GM12878 (cell line): ENCODE results near the gene PCARE. TPM values are rescaled to one million over a fixed set of nuclear protein-coding genes. Genes with fewer than 3 reads are reported as not detected.

Experiments used
- ATAC-seq: fragments of 200-7000 bp; cut with Tn5 transposase; 3 replicates; pipeline ENCODE4 v1.9.1; 2020; ENCODE audit warnings: mild to moderate bottlenecking, moderate library complexity
- BruUV-seq: library from RNA; stranded (reverse); fragments of 400-500 nt; replicated peaks from 2 replicates; lab custom pipeline; 2021; lab: Mats Ljungman, UMichigan
- CTCF ChIA-PET: fragments of 300-600 bp; sonication (Branson Sonifier 250); formaldehyde crosslinking; extraction: SDS; loops from one replicate; lab custom pipeline; 2021; ENCODE audit warnings: inconsistent platforms; lab: Yijun Ruan, JAX
- POLR2A ChIA-PET: fragments of 350-600 bp; formaldehyde crosslinking; extraction: SDS; loops from one replicate; lab custom pipeline; 2021; ENCODE audit warnings: inconsistent platforms; lab: Charles Lee
- RAD21 ChIA-PET: fragments of 300-600 bp; sonication (Branson Sonifier 250); formaldehyde crosslinking; loops from one replicate; lab custom pipeline; 2023; ENCODE audit warnings: antibody characterized with exemption; ENCODE audit not compliant: unreplicated experiment; lab: Charles Lee
- SMC1A ChIA-PET: fragments of 300-600 bp; sonication (Branson Sonifier 250); formaldehyde crosslinking; loops from one replicate; lab custom pipeline; 2023; ENCODE audit not compliant: unreplicated experiment, uncharacterized antibody; lab: Charles Lee
- DNase-seq: peaks from one replicate; pipeline ENCODE4 v3.0.0-alpha.2; 2011; ENCODE audit warnings: low read depth, low spot score
- FAIRE-seq: peaks from 3 replicates; lab custom pipeline; 2011; peaks lifted over from hg19 to GRCh38; lab: Jason Lieb, UNC
- H2AFZ ChIP-seq: 2 replicates; pipeline ENCODE4 v1.6.0; 2011; ENCODE audit warnings: low read depth, low read length, control low read depth; ENCODE audit not compliant: control insufficient read depth
- H3K27ac ChIP-seq: 2 replicates; pipeline ENCODE4 v1.5.1; 2011; ENCODE audit warnings: control low read depth; ENCODE audit not compliant: control insufficient read depth, insufficient read depth
- H3K27me3 ChIP-seq, 2 experiments: replicated peaks in 1 of 2; 2 replicates each; pipeline versions ENCODE4 v1.6.0 to v1.6.1; 2011; ENCODE audit warnings: low read length in 1 of 2; ENCODE audit not compliant: control insufficient read depth in 2 of 2, insufficient read depth in 2 of 2
- H3K36me3 ChIP-seq, 2 experiments: 2 replicates each; pipeline ENCODE4 v1.5.1; 2011; ENCODE audit warnings: low read length in 1 of 2; ENCODE audit not compliant: control insufficient read depth in 2 of 2, insufficient read depth in 2 of 2
- H3K4me1 ChIP-seq: 2 replicates; pipeline ENCODE4 v1.6.1; 2011; ENCODE audit warnings: mild to moderate bottlenecking, low read length, moderate library complexity, mixed read lengths; ENCODE audit not compliant: control insufficient read depth, insufficient read depth
- H3K4me2 ChIP-seq: 2 replicates; pipeline ENCODE4 v1.6.0; 2011; ENCODE audit warnings: control low read depth; ENCODE audit not compliant: control insufficient read depth, insufficient read depth
- H3K4me3 ChIP-seq: fragments of 200-600 bp; sonication (generic); 2 replicates; pipeline ENCODE4 v1.5.1; 2016
- H3K79me2 ChIP-seq: 2 replicates; pipeline ENCODE4 v1.6.0; 2011; ENCODE audit warnings: low read length; ENCODE audit not compliant: control insufficient read depth, insufficient read depth
- H3K9ac ChIP-seq: 2 replicates; pipeline ENCODE4 v1.8.0; 2011; ENCODE audit warnings: low read length, control low read depth, mixed read lengths; ENCODE audit not compliant: control insufficient read depth, insufficient read depth
- H3K9me3 ChIP-seq: replicated peaks from 3 replicates; pipeline ENCODE4 v1.5.1; 2011; ENCODE audit warnings: mild to moderate bottlenecking, low read length; ENCODE audit not compliant: control insufficient read depth, insufficient read depth
- H4K20me1 ChIP-seq: 2 replicates; pipeline ENCODE4 v1.6.0; 2011; ENCODE audit not compliant: control insufficient read depth, insufficient read depth
- ATF3 ChIP-seq: IDR thresholded peaks from 2 replicates; pipeline ENCODE4 v1.6.1; 2011; ENCODE audit warnings: low read depth, mild to moderate bottlenecking, low read length, moderate library complexity, borderline replicate concordance; ENCODE audit errors: extremely low read depth
- HCFC1 ChIP-seq: fragments of 150-350 bp; IDR thresholded peaks from 2 replicates; pipeline ENCODE4 v1.6.1; 2014; ENCODE audit warnings: low read length
- IRF3 ChIP-seq: fragments of 450-650 bp; IDR thresholded peaks from 2 replicates; pipeline ENCODE4 v1.6.1; 2014; ENCODE audit warnings: mild to moderate bottlenecking
- KDM1A ChIP-seq: fragments of 200-600 bp; sonication (generic); IDR thresholded peaks from 2 replicates; pipeline ENCODE4 v1.6.1; 2016; ENCODE audit warnings: borderline replicate concordance
- KLF5 ChIP-seq: fragments of 450-650 bp; IDR thresholded peaks from 2 replicates; pipeline ENCODE4 v1.6.1; 2014; ENCODE audit warnings: mild to moderate bottlenecking; ENCODE audit not compliant: partially characterized antibody
- MXI1 ChIP-seq: fragments of 150-350 bp; IDR thresholded peaks from 2 replicates; pipeline ENCODE4 v1.6.1; 2011; ENCODE audit warnings: low read depth, mild to moderate bottlenecking, inconsistent platforms, low read length, improper control_type of control experiment
- PKNOX1 ChIP-seq: fragments of 450-650 bp; IDR thresholded peaks from 2 replicates; pipeline ENCODE4 v1.6.1; 2016; ENCODE audit warnings: mild to moderate bottlenecking
- WGBS: methylation state at CpG from one replicate; pipeline ENCODE4 v1.1.6; 2016; ENCODE audit warnings: low lambda C conversion rate; ENCODE audit not compliant: insufficient replicate concordance, insufficient coverage; ENCODE audit errors: missing lambda C conversion rate; 5-methylcytosine and 5-hydroxymethylcytosine counted together
- in situ Hi-C: fragments of 300-500 bp; cut with MboI; formaldehyde crosslinking; loops from 9 replicates; pipeline ENCODE4 v1.14.3; 2018; ENCODE audit warnings: mixed read lengths
- intact Hi-C: fragments of 100-400 bp; cut with micrococcal nuclease; formaldehyde crosslinking; loops from one replicate; pipeline ENCODE4 v1.14.2; 2022; ENCODE audit not compliant: unreplicated experiment
- polyA plus RNA-seq, 11 experiments: library from polyadenylated mRNA; depleted of rRNA in 4 of 11; unstranded in 6 of 11; stranded (reverse) in 5 of 11; fragments of >200 nt; fragmentation: Nextera tagmentation in 4 of 11; fragmentation: Illumina TruSeq in 1 of 11; extraction: Ambion mirVana in 4 of 11; extraction: Trizol in 1 of 11; gene quantifications; 1 replicate in 1 of 11; 2 replicates in 10 of 11; pipeline versions ENCODE4 v1.2.1 to v1.2.3, GENCODE V29; 2011 to 2016; ENCODE audit warnings: inconsistent platforms in 2 of 11, missing spikeins in 2 of 11, low read depth in 1 of 11
- total RNA-seq, 4 experiments: library from RNA; depleted of rRNA in 3 of 4; stranded (reverse); fragments of >200 nt in 3 of 4; fragmentation: Illumina TruSeq in 1 of 4; extraction: Trizol in 1 of 4; gene quantifications; 2 replicates each; pipeline versions ENCODE4 v1.2.1 to v1.2.3, GENCODE V29; 2013 to 2021

Gene PCARE
- total and polyA plus RNA-seq, 10 of the 15 experiments (the other 5 are each of a cell fraction or from before 2014, with no cell fraction given), result 0.04 to 0.08 (median 0.06) TPM; not detected in 5

GRCh38 chr2:29071032-29071975 lies 3.0 kb downstream of the PCARE start:
- 55% methylated on average over 18 of the region's 19 CpGs for WGBS
- H2AFZ ChIP-seq, result no peak overlapping the region
- DNase-seq, result no peak

More at GRCh38 chr2:29071032-29071975, 3.0 kb downstream of the PCARE start:
- Histone ChIP-seq H3K36me3 (no peaks in the 10 kb centered on the region), H3K4me3 (no peak overlapping the region), H3K27me3 (no peaks in the 10 kb centered on the region), H3K27ac (no peak overlapping the region), H3K9me3 (no peaks in the 10 kb centered on the region), H3K79me2 (no peaks in the 10 kb centered on the region), H3K4me1 (peaks cover 3% of the 10 kb centered on the region; the same call in 1 of the 2 replicates), H3K9ac (no peak overlapping the region), H4K20me1 (no peaks in the 10 kb centered on the region), H3K4me2 (no peak overlapping the region)
- in situ Hi-C loops (no loop called here), intact Hi-C loops (loop anchor here (5.0 kb wide), 1 partner anchor 41 kb away; no protein-coding TSS in a partner anchor)
- CTCF ChIA-PET, result no interaction called here
- POLR2A ChIA-PET, result interaction anchor here (0.5 kb wide), 1 partner anchor 118 kb away, joined by 3 read pairs; no protein-coding TSS in a partner anchor
- SMC1A ChIA-PET, result no interaction called here
- ATAC-seq (no peak), FAIRE-seq (no peak)
- TF ChIP-seq KDM1A, result no peak
- no peak for TF ChIP-seq MXI1
- no peak for TF ChIP-seq IRF3
- no peak for TF ChIP-seq ATF3
- TF ChIP-seq PKNOX1, result no peak
- TF ChIP-seq HCFC1, result no peak
- no peak for TF ChIP-seq KLF5
- no TSS peak for BruUV-seq
- RAD21 ChIA-PET, result no interaction called here
